Tibial nerve (tissue), 4 donors: ENCODE measurements around the gene CORO2B.

ENCODE experiments used
- EP300 ChIP-seq, 2 donors: sonication (generic); formaldehyde crosslinking; IDR thresholded peaks; one replicate each; pipeline ENCODE4 v1.6.1; 2017; ENCODE audit warnings: antibody characterized with exemption in 2 of 2, mild to moderate bottlenecking in 1 of 2
- POLR2A ChIP-seq, 2 donors: fragments of 450-650 bp; IDR thresholded peaks; one replicate each; pipeline ENCODE4 v1.6.1; 2017; ENCODE audit warnings: antibody characterized with exemption in 2 of 2, mild to moderate bottlenecking in 2 of 2, moderate library complexity in 2 of 2
- TF ChIP-seq, protein P1 (sequence below), 5 experiments: fragments of 200-600 bp in 3 of 5; fragments of 450-650 bp in 2 of 5; sonication (generic) in 3 of 5; IDR thresholded peaks; one replicate each; pipeline ENCODE4 v1.5.1; 2016 to 2019; ENCODE audit warnings: antibody characterized with exemption in 5 of 5, mild to moderate bottlenecking in 3 of 5, moderate library complexity in 2 of 5

- TF ChIP-seq, protein P1, sequence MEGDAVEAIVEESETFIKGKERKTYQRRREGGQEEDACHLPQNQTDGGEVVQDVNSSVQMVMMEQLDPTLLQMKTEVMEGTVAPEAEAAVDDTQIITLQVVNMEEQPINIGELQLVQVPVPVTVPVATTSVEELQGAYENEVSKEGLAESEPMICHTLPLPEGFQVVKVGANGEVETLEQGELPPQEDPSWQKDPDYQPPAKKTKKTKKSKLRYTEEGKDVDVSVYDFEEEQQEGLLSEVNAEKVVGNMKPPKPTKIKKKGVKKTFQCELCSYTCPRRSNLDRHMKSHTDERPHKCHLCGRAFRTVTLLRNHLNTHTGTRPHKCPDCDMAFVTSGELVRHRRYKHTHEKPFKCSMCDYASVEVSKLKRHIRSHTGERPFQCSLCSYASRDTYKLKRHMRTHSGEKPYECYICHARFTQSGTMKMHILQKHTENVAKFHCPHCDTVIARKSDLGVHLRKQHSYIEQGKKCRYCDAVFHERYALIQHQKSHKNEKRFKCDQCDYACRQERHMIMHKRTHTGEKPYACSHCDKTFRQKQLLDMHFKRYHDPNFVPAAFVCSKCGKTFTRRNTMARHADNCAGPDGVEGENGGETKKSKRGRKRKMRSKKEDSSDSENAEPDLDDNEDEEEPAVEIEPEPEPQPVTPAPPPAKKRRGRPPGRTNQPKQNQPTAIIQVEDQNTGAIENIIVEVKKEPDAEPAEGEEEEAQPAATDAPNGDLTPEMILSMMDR (IDR thresholded peaks at IDR 0.05) = no peak
- no peak for TF ChIP-seq POLR2A (IDR thresholded peaks at IDR 0.05)
- no peak for TF ChIP-seq EP300 (IDR thresholded peaks at IDR 0.05)
Observed at GRCh38 chr15:68712886-68713285, 134.1 kb downstream of the CORO2B start.
